MG63 (cell line): Measurements from ENCODE around the gene CAPN11. TPM values are rescaled to one million over a fixed set of nuclear protein-coding genes. Genes with fewer than 3 reads are reported as not detected.
"Not testable (repeated sequence)": the region's sequence is repeated elsewhere in the genome, so short reads cannot be mapped to it uniquely, and the experiment has no call there.

Experiments
- DNase-seq: peaks from one replicate; pipeline ENCODE4 v3.0.0-alpha.2; 2020
- H3K27me3 ChIP-seq: fragments of 250-450 bp; sonication (Bioruptor Pico); 2 replicates; pipeline ENCODE4 v1.5.1; 2020; ENCODE audit warnings: mild to moderate bottlenecking, moderate library complexity
- H3K36me3 ChIP-seq: fragments of 250-450 bp; sonication (Bioruptor Pico); 2 replicates; pipeline ENCODE4 v1.5.1; 2020; ENCODE audit warnings: mild to moderate bottlenecking, moderate library complexity
- H3K4me3 ChIP-seq: fragments of 250-450 bp; sonication (Bioruptor Pico); 2 replicates; pipeline ENCODE4 v1.5.1; 2020; ENCODE audit warnings: mild to moderate bottlenecking, moderate library complexity
- H3K9me3 ChIP-seq: fragments of 250-450 bp; sonication (Bioruptor Pico); 2 replicates; pipeline ENCODE4 v1.5.1; 2020; ENCODE audit warnings: mild to moderate bottlenecking, moderate library complexity
- total RNA-seq: library from RNA; depleted of rRNA; stranded (reverse); fragments of >200 nt; shearing (Covaris generic); gene quantifications from 2 replicates; pipeline ENCODE4 v1.2.3, GENCODE V29; 2014; ENCODE audit warnings: low replicate concordance

CAPN11 gene
- total RNA-seq, 1 experiment from 2014 or later = not detected

DNA sequence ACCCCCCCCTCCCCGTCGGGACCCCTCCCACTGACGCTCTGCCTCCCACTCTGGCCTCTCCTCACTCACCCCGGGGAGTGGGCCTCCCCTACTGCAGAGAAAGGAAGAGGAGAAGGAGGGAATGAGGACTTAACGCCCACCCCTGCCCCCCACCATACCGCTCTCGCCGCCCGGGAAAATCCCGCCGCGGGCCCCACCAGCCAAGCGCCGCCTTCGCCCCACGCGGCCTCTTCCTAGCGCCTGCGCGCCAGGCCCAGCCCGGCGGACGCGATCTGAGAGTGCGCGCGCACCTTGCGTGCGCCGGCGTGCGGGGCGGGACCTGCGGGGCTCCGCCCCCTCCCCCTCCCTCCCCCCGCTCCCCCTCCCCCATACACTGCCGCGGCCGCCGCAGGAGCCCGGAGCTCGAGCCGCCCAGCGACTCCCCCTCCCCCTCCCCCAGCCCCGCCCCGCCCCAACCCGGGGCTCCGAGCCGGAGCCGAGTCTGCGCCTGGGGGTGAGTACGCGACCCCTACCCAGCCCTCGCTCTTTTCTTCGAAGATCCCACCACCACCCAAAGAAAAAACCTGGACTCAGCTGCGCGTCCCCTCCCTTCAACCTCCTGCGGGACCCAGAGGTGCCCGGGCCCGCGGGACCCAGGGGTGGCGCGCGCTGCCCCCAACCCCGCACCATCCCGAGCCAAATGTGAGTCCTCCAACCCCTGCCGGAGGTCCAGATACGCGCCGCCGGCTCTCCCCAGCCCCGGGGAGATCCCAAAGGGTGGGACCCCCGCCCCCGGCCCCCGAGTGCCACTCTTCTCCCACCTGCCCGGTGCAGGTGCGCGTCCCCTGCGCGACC is 31.2 kb upstream of the CAPN11 start, which contains the start of the genes MRPL14 and TMEM63B:
Gene MRPL14 (minus strand): TSS at position 267 of the 834 bp plus-strand sequence. CDS start 10,841 bp downstream, outside the sequence.
Gene TMEM63B (plus strand): TSS at position 369 of the 834 bp plus-strand sequence. CDS start 7,031 bp downstream, outside the sequence.
- Histone ChIP-seq H3K36me3 (peaks cover 51% of the 10 kb centered on the region), H3K27me3 (no peaks in the 10 kb centered on the region), H3K9me3 (no peaks in the 10 kb centered on the region), H3K4me3 (peak within 1 kb of the TSS; percentile 95)
- peak; percentile 98 for DNase-seq

DNA sequence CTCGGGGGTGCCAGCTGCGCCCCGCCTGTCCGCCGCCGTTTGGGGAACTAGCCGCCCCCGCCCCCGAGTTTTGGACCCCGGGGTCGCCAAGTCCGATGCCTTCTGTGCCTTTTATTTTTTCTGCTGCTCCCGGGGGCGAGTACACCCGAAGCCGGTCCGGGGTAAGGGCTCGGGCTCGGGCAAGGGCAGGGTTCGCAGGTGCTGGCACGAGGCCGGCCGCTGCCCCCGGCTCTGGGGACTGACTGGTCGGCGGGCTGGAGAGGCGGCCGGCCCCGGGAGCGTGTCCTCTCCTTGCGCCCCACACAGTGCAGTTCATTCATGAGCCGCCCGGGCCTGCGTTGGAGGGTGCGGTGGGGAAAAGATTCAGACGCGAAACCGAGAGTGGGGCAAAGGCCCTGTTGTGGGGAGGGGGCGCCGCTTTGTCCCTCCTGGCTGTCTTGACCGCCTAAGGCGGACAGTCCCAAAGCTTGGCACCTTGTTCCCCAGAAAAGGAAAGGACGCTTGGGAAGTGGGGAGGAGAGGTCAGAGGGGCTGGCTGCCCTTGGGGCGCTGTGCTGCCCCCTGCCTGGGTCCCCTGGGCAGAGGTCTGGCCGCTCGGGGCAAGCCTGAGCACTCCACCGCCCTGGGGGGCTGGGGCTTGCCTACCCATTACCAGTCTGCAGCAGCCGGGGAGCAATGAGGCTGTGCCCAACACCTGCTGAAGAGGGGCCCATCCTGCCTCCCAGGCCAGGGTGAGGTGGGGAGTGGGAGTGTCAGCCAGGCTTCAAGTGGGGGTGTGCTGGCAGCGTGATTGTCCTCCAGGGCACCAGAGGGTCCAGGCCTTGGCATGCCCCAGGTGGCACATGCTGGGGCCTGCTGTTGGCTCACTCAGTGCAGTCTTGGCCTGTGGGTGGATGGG is 30.4 kb upstream of the CAPN11 start:
- Histone ChIP-seq H3K9me3 (no peaks in the 10 kb centered on the region), H3K27me3 (no peaks in the 10 kb centered on the region), H3K4me3 (peak overlapping the region; percentile 95), H3K36me3 (peaks cover 44% of the 10 kb centered on the region)
- DNase-seq = peak; percentile 76

DNA sequence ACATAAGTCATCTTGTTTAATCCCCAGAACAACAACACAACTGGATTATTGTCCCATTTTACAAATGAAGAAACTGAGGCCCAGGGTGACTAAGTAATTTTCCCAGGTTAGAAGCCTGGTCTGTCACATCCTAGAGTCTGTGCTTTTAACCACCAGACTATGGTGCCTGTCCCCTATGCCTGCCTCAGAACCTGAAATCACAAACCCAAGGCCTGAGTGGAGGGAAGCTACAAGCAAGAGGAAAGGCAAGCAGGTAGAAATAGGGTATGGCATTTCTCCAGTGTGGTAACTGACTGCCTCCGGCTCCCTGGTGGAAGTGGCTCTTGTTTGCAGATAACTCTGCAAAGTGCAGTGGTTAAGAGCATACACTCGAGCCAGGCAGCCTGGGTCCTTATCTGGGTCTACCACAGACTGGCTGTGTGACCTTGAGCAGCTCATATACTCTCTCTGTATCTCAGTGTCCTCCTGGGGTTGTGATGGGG is 28.7 kb upstream of the CAPN11 start:
- DNase-seq = no peak
- Histone ChIP-seq H3K27me3 (no peaks in the 10 kb centered on the region), H3K4me3 (0 out of 2 replicates have a peak overlapping the region, but pooled peaks have one; percentile 0), H3K9me3 (no peaks in the 10 kb centered on the region), H3K36me3 (peaks cover 39% of the 10 kb centered on the region)

DNA sequence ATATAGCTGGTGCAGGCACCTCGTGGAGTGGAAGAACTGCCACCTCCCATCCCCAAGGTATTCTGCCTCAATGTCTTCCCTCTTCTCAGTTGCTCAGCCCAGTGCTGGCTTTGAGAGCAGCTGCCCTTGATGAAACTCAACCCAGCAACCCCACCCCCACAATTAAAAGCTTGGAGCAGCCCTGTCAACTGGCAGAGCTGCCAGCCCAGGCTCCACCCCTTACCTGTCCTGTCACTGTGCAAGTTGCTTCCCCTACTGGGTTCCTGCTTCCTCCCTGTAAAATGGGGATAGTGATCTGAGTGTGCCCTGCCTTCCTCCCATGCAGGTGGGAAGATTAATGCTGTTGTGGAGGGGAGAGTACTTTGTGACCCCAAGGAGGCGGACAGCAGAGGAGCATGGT is 26.7 kb upstream of the CAPN11 start:
- Histone ChIP-seq H3K36me3 (peaks cover 43% of the 10 kb centered on the region), H3K9me3 (no peaks in the 10 kb centered on the region), H3K27me3 (no peaks in the 10 kb centered on the region), H3K4me3 (no peak overlapping the region)
- DNase-seq = no peak

DNA sequence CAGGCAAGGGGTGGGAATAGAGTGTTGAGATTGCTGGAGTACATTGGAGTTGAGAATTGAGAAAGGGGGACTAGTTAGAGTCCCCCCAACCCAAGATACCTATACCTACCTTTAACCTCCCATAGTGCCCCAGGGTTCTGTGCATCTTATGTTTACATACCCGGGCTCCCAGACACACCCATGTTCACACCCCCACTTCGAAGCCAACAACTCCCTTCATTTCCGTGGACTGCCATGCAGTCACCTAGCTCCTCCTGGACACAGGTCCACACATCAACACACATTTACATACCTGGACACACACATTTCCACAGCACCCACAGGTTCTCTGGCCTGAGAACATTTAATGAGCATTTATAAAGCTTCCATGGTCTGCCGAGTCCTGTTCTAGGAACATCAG is 26.1 kb upstream of the CAPN11 start:
- H3K9me3 ChIP-seq = no peaks in the 10 kb centered on the region
- no peaks in the 10 kb centered on the region for H3K27me3 ChIP-seq
- H3K4me3 ChIP-seq = no peak overlapping the region
- DNase-seq = no peak
- H3K36me3 ChIP-seq = peaks cover 49% of the 10 kb centered on the region

DNA sequence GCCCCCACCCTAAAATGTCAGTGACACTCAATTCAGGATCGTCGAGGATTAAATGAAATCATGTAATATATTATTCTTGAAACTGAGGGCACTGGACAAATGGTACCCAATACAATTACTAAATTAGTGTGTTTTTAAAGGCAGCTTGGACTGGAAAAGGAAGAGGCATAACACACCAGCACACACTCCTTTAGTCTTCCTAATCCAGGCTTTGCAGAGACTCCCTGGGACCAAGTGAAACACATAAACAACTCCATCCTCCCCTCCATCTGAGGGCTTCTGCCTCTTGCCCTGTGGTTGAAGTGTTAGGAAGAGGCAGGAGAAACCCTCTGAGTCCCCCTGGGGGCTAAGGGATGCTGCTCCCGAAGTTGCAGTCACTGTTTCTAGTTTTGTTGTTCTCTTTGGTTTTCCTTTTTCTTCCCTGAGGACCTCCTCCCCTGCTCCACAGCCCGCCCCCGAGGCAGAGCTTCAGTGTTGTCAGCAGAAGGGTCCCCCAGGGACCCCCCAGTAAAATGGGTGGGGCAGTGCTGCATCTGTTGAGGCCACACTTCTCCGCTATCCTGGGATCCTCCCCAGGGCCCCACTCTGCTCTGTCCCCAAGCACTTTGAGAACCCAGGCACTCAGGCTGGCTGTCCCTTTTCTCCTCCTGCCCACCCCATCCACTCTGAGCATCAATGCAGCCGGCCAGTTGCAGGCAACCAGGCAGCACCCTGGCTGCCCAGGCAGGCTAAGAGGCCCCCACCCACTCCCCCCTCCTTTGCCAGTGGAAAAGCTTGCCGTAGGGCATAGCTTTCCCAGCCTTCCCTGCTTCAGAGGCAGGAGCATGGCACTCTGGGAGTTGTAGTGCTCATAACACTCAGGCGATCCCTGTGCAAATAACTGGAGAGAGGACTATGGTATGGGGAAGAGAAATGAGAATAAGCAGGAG is 25.4 kb upstream of the CAPN11 start:
- Histone ChIP-seq H3K4me3 (no peak overlapping the region), H3K9me3 (no peaks in the 10 kb centered on the region), H3K36me3 (peaks cover 51% of the 10 kb centered on the region), H3K27me3 (no peaks in the 10 kb centered on the region)
- peak; percentile 77 for DNase-seq

DNA sequence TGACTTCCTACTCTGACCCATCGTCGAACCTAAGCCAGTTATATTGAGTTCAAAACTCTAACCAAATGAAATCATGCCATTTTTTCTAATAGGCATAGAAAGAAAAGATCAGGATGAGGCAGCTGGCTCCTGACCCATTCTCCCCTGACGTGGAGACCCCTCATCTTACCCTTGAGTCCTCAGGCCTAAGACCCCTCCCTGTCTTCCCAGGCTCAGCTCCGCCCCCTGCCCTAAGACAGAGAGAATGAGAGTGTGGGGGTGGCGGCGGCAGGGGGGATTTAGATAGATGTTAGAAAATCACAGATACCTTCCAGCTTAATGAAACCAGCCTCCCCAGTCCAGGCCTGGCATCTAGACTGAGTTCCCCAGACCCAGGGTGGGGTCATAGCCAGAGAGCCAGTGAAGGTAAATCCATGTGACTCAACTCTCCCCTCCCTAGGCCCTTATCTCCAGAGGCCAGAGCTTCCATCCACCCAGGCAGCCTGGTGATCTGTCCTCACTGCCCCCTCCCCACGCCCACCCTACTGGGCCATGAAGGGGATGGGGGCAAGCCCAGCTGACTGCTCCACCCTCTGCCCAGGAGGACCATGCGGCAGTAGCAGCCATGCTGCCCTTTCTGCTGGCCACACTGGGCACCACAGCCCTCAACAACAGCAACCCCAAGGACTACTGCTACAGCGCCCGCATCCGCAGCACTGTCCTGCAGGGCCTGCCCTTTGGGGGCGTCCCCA is 24.5 kb upstream of the CAPN11 start:
- no peaks in the 10 kb centered on the region for H3K27me3 ChIP-seq
- DNase-seq = no peak
- no peak overlapping the region for H3K4me3 ChIP-seq
- peaks cover 57% of the 10 kb centered on the region for H3K36me3 ChIP-seq
- H3K9me3 ChIP-seq = no peaks in the 10 kb centered on the region

DNA sequence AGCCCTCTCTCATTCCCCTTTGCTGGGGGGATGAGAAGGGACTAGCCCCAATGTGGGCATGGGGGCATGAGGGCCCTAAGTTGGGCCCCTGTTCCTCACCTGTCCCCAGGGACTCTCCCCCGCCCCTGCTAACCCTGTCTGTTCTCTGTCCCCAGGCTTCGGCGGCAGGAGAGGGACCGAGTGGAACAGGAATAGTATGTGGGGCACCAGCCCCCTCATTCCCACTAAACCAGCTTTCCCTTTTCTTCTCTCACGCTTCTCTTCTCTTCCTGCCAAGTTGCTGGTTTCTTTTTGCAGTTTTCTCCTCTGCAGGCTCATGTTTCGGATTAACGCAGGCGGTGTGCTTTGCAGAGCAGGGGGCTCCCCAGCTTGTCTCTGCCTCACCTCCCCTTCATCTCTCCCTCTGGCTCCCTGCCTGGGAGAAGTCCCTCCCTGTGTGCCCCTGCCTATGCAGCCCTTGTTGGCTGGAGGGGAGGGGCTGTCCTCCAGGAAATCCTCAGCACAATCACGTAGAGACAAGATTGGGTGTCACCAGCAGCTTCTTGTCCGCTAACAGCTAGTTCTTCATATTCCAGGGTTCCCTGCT is 23.4 kb upstream of the CAPN11 start:
- no peak overlapping the region for H3K4me3 ChIP-seq
- DNase-seq = no peak
- H3K9me3 ChIP-seq = no peaks in the 10 kb centered on the region
- H3K36me3 ChIP-seq = peaks cover 62% of the 10 kb centered on the region
- no peaks in the 10 kb centered on the region for H3K27me3 ChIP-seq

DNA sequence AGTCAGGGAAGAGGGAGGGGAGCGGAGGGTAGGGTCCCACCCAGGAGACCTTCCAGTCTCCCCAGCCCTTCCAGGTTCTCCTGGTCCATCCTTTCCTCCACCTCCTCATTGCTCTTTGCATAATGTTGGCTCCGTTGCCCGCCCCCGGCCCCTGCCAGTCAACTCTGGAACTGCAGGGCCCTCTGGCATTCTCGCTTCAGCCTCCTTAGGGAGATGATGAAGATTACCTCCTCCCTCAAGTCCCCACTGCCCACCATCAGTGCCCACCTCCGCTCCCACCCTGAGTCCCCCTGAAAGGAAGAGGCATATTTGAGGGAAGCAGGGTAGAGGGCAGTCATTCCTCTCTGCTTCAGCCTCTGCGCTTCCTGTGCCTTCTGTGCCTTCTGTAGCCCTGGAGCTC is 22.7 kb upstream of the CAPN11 start:
- H3K27me3 ChIP-seq = no peaks in the 10 kb centered on the region
- H3K9me3 ChIP-seq = no peaks in the 10 kb centered on the region
- no peak for DNase-seq
- H3K4me3 ChIP-seq = no peak overlapping the region
- H3K36me3 ChIP-seq = peaks cover 68% of the 10 kb centered on the region

DNA sequence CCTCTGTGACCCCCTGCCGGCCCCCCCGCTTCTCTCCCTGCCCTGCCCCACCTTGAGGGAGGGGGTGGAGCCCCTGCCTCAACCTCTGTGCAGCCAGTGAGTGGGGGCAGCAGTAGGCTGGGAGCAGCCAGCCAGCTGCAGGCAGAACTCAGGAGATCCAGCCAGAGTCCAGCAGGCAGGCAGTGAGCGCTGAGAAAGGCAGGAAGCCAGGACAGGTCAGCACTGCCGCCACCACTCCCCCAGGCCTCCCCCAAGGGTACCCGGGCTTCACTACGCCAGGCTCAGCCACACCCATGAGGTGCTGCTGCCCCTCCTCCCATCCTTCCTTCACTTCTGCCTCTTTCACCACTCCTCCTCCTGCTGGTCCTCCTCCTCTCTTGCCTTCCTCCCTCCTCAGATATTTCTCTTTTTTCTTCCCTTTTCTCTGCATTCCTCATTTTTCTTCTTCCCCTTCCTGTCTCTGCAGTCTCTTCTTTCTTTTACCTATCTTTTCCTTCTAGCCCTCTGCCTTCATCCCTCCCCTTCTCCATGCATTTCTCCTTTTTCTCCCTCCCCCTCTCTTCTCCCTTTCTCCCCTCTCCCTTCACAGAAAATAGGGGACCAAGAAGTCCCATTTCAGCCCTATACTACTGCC is 19.8 kb upstream of the CAPN11 start:
- no peaks in the 10 kb centered on the region for H3K27me3 ChIP-seq
- no peaks in the 10 kb centered on the region for H3K9me3 ChIP-seq
- peaks cover 89% of the 10 kb centered on the region for H3K36me3 ChIP-seq
- DNase-seq = no peak
- no peak overlapping the region for H3K4me3 ChIP-seq

DNA sequence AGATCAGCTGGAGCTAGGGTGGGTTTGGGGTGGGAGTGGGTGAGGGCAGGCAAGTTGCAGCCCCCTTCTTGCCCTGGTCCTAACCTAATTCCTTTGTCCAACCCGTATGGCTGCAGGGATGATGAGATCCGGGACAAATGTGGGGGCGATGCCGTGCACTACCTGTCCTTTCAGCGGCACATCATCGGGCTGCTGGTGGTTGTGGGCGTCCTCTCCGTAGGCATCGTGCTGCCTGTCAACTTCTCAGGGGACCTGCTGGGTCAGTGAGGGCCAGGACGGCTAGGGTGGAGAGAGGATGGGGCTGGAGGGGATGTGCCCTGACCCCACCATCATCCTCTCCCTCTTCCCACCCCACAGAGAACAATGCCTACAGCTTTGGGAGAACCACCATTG is 19.3 kb upstream of the CAPN11 start:
- Histone ChIP-seq H3K9me3 (no peaks in the 10 kb centered on the region), H3K4me3 (no peak overlapping the region), H3K27me3 (no peaks in the 10 kb centered on the region), H3K36me3 (peaks cover 92% of the 10 kb centered on the region)
- no peak for DNase-seq

DNA sequence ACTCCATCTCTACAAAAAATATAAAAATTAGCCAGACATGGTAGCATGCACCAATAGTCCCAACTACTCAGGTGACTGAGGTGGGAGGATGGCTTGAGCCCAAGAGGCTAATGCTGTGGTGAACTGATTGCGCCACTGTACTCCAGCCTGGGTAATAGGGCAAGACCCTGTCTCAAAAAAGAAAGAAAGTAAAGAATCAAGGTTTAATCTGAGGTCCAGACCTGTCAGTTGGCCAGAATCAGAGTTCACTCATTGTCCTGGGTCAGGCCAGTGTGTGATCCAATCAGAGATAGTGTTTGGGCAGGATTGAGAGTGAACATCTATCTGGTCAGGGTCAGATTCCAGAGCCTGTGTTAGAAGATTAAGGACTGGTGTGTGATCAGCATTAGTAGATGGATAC is 15.8 kb upstream of the CAPN11 start:
- H3K36me3 ChIP-seq = peaks cover 91% of the 10 kb centered on the region

DNA sequence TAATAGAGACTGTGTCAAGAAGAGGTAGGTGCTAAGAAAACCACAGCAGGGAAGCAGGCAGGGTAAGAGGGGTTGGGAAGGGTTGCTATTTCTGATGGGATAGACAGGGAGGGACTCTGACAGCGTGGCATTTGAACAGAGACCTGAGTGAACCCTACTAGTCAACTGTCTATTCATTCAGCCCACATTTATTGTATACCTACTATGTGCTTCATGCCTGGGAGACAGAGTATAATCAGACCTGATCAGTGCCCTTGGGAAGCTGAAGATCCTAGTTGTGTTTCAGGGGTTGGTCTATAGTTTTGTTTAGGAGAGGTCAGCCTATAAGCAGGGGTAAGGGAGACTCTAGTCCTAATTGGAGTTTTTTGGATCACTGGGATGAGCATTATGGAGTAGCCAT is 14.9 kb upstream of the CAPN11 start:
- DNase-seq = no peak
- no peak overlapping the region for H3K4me3 ChIP-seq
- no peaks in the 10 kb centered on the region for H3K27me3 ChIP-seq
- H3K9me3 ChIP-seq = no peaks in the 10 kb centered on the region
- peaks cover 95% of the 10 kb centered on the region for H3K36me3 ChIP-seq

More for the DNA sequence above, 15.8 kb upstream of the CAPN11 start:
- no peak for DNase-seq
- Histone ChIP-seq H3K27me3 (no peaks in the 10 kb centered on the region), H3K4me3 (no peak overlapping the region), H3K9me3 (no peaks in the 10 kb centered on the region)

DNA sequence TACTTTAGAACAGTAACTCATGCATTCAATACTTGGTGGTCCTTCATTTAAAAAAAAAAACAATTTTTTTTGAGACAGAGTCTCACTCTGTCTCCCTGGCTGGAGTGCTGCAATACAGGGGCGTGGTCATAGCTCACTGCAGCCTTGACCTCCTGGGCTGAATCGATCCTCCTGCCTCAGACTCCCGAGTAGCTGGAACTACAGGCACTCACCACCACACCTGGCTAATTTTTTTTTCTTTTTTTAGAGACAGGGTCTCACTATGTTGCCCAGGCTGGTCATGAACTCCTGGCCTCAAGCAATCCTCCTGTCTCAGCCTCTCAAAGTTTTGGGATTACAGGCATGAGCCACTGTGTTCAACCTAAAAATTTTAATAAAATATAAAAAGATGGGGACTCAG is 14.1 kb upstream of the CAPN11 start:
- H3K4me3 ChIP-seq, H3K27me3 ChIP-seq, DNase-seq, H3K9me3 ChIP-seq: not testable (repeated sequence)
- peaks cover 95% of the 10 kb centered on the region for H3K36me3 ChIP-seq

DNA sequence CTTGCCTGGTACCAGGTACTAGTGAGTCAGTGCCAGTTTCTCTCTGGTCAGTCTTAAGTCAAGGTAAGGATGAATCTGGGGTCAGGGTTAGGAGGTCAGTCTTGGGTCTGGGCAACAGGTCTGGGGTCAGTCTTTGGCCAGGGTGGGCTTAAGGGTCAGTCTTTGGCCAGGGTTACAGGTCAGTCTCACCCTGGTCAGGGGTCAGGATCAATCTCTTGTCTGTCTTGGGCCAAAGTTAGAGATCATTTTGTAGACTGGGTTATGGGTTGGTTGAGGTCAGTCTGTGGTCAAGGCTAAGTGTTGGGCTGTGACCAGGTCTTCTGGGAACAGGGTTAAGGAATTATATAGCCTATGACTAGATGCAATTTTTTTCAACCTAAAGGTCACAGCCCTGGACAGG is 12.8 kb upstream of the CAPN11 start:
- no peaks in the 10 kb centered on the region for H3K9me3 ChIP-seq
- DNase-seq = no peak
- no peaks in the 10 kb centered on the region for H3K27me3 ChIP-seq
- H3K36me3 ChIP-seq = peaks cover 90% of the 10 kb centered on the region
- H3K4me3 ChIP-seq = no peak overlapping the region
